ENCODE results near the gene SLC7A14.

The SLC7A14 gene

GRCh38 chr3:170497207-170498095, 88.4 kb downstream of the SLC7A14 start:
- no peak for DNase-seq (ENCODE audit: low read depth)

- DNase-seq (ENCODE audit: low read depth), result no peak
Measured at GRCh38 chr3:170496868-170497140, 89.1 kb downstream of the SLC7A14 start.

- DNase-seq (ENCODE audit: low read depth), result no peak
Measured at GRCh38 chr3:170496026-170496867, 89.6 kb downstream of the SLC7A14 start.

GRCh38 chr3:170494766-170495165, 91.1 kb downstream of the SLC7A14 start:
- no peak for DNase-seq (ENCODE audit: low read depth)

GRCh38 chr3:170493712-170494182, 92.1 kb downstream of the SLC7A14 start:
- no peak for DNase-seq (ENCODE audit: low read depth)

GRCh38 chr3:170491901-170492300, 94.0 kb downstream of the SLC7A14 start:
- DNase-seq (ENCODE audit: low read depth), result no peak

- DNase-seq (ENCODE audit: low read depth), result no peak
Measured at GRCh38 chr3:170490828-170491560, 94.9 kb downstream of the SLC7A14 start.

- no peak for DNase-seq (ENCODE audit: low read depth)
Measured at GRCh38 chr3:170488802-170489201, 97.1 kb downstream of the SLC7A14 start.

GRCh38 chr3:170487031-170487430, 98.8 kb downstream of the SLC7A14 start:
- DNase-seq (ENCODE audit: low read depth), result no peak

- no peak for DNase-seq (ENCODE audit: low read depth)
Measured at GRCh38 chr3:170486398-170486797, 99.5 kb downstream of the SLC7A14 start.

GRCh38 chr3:170485696-170486095, 100.2 kb downstream of the SLC7A14 start:
- DNase-seq (ENCODE audit: low read depth), result no peak

GRCh38 chr3:170485294-170485693, 100.6 kb downstream of the SLC7A14 start:
- DNase-seq (ENCODE audit: low read depth), result no peak

- DNase-seq (ENCODE audit: low read depth), result no peak
Measured at GRCh38 chr3:170484869-170485268, 101.0 kb downstream of the SLC7A14 start.

GRCh38 chr3:170483485-170484262, 102.2 kb downstream of the SLC7A14 start:
- DNase-seq (ENCODE audit: low read depth), result no peak

GRCh38 chr3:170482199-170482598, 103.7 kb downstream of the SLC7A14 start:
- DNase-seq (ENCODE audit: low read depth), result no peak

- DNase-seq (ENCODE audit: low read depth), result no peak
Measured at GRCh38 chr3:170480111-170480510, 105.8 kb downstream of the SLC7A14 start.

- no peak for DNase-seq (ENCODE audit: low read depth)
Measured at GRCh38 chr3:170477395-170477794, 108.5 kb downstream of the SLC7A14 start.

GRCh38 chr3:170476291-170476690, 109.6 kb downstream of the SLC7A14 start:
- DNase-seq (ENCODE audit: low read depth), result no peak

GRCh38 chr3:170475092-170475685, 110.7 kb downstream of the SLC7A14 start:
- DNase-seq (ENCODE audit: low read depth), result no peak

GRCh38 chr3:170473358-170473757, 112.5 kb downstream of the SLC7A14 start:
- DNase-seq (ENCODE audit: low read depth), result no peak

GRCh38 chr3:170471149-170471548, 114.7 kb downstream of the SLC7A14 start:
- no peak for DNase-seq (ENCODE audit: low read depth)

Data from T-helper 22 cell (primary cell).